Stimulated activated CD8-positive, alpha-beta memory T cell treated with anti-CD3 and anti-CD28 coated beads, Interleukin-12 subunit alpha, Interleukin-12 subunit beta, amount 100 ng/mL, for 24 hours (primary cell): ENCODE results near the gene WNK1.
"Not testable (repeated sequence)": the region's sequence is repeated elsewhere in the genome, so short reads cannot be mapped to it uniquely, and the experiment has no call there.

ENCODE experiments used
- DNase-seq: peaks from one replicate; pipeline ENCODE4 v3.0.0-alpha.2; 2020; ENCODE audit errors: extremely low read depth

WNK1 gene

GRCh38 chr12:911191-911826, 158.9 kb downstream of the WNK1 start:
- no peak for DNase-seq

- DNase-seq = no peak
Observed at GRCh38 chr12:912466-913235, 160.3 kb downstream of the WNK1 start.

GRCh38 chr12:913919-914698, 161.7 kb downstream of the WNK1 start:
- DNase-seq = no peak

- DNase-seq = no peak
Observed at GRCh38 chr12:915090-915489, 162.7 kb downstream of the WNK1 start.

- no peak for DNase-seq
Observed at GRCh38 chr12:916240-916639, 163.9 kb downstream of the WNK1 start.

GRCh38 chr12:916712-917445, 164.5 kb downstream of the WNK1 start:
- no peak for DNase-seq

GRCh38 chr12:920676-921075, 168.3 kb downstream of the WNK1 start:
- no peak for DNase-seq

- no peak for DNase-seq
Observed at GRCh38 chr12:922285-922684, 169.9 kb downstream of the WNK1 start.

GRCh38 chr12:926641-927040, 174.3 kb downstream of the WNK1 start:
- DNase-seq = no peak

GRCh38 chr12:931060-931459, 178.7 kb downstream of the WNK1 start:
- no peak for DNase-seq

GRCh38 chr12:931591-931990, 179.2 kb downstream of the WNK1 start:
- no peak for DNase-seq

- not testable (repeated sequence) for DNase-seq
Observed at GRCh38 chr12:935891-936290, 183.5 kb downstream of the WNK1 start.

GRCh38 chr12:936377-937345, 184.3 kb downstream of the WNK1 start:
- DNase-seq = no peak

GRCh38 chr12:938810-939209, 186.4 kb downstream of the WNK1 start:
- DNase-seq = no peak

- no peak for DNase-seq
Observed at GRCh38 chr12:943051-943450, 190.7 kb downstream of the WNK1 start.

GRCh38 chr12:944211-944610, 191.8 kb downstream of the WNK1 start:
- DNase-seq = no peak

GRCh38 chr12:946212-946611, 193.8 kb downstream of the WNK1 start:
- no peak for DNase-seq

- DNase-seq = no peak
Observed at GRCh38 chr12:946631-947030, 194.3 kb downstream of the WNK1 start.

- DNase-seq = no peak
Observed at GRCh38 chr12:948238-948637, 195.9 kb downstream of the WNK1 start.

- peak; percentile 88 for DNase-seq
Observed at GRCh38 chr12:949453-950191, 197.2 kb downstream of the WNK1 start, which contains the start of gene RAD52. Gene RAD52 (minus strand): TSS chr12:949694. CDS start chr12:933058, 16,636 bp downstream.
